RWPE2 (cell line): ENCODE data around the gene LYPD3.

ENCODE experiments used
- ATAC-seq: fragments of 200-7000 bp; cut with Tn5 transposase; 3 replicates; pipeline ENCODE4 v1.9.1; 2021; ENCODE audit warnings: low read depth
- DNase-seq: peaks from one replicate; pipeline ENCODE4 v3.0.0-alpha.2; 2020; ENCODE audit warnings: low spot score
- H3K27ac ChIP-seq: fragments of 450-650 bp; 2 replicates; pipeline ENCODE4 v1.5.1; 2017; ENCODE audit warnings: mild to moderate bottlenecking; ENCODE audit not compliant: poor library complexity, severe bottlenecking
- H3K27me3 ChIP-seq: fragments of 250-450 bp; sonication (Bioruptor Pico); 2 replicates; pipeline ENCODE4 v1.5.1; 2021; ENCODE audit warnings: mild to moderate bottlenecking, moderate library complexity; ENCODE audit not compliant: insufficient read depth, poor library complexity, severe bottlenecking
- H3K36me3 ChIP-seq: fragments of 250-450 bp; sonication (Bioruptor Pico); 2 replicates; pipeline ENCODE4 v1.5.1; 2020; ENCODE audit warnings: low read depth, mild to moderate bottlenecking, moderate library complexity
- H3K4me1 ChIP-seq: fragments of 250-450 bp; sonication (Bioruptor Pico); 2 replicates; pipeline ENCODE4 v1.5.1; 2021; ENCODE audit warnings: mild to moderate bottlenecking, moderate library complexity; ENCODE audit not compliant: insufficient read depth, poor library complexity, severe bottlenecking
- H3K4me3 ChIP-seq: fragments of 250-450 bp; sonication (Bioruptor Pico); 2 replicates; pipeline ENCODE4 v1.5.1; 2021; ENCODE audit warnings: mild to moderate bottlenecking, moderate library complexity; ENCODE audit not compliant: severe bottlenecking
- H3K9me3 ChIP-seq: fragments of 250-450 bp; sonication (Bioruptor Pico); 2 replicates; pipeline ENCODE4 v1.5.1; 2021; ENCODE audit warnings: mild to moderate bottlenecking, moderate library complexity; ENCODE audit not compliant: severe bottlenecking
- TF ChIP-seq, protein P1 (sequence below): fragments of 450-650 bp; IDR thresholded peaks from one replicate; pipeline ENCODE4 v1.5.1; 2017; ENCODE audit warnings: mild to moderate bottlenecking, moderate library complexity; ENCODE audit not compliant: poor library complexity, severe bottlenecking

Gene LYPD3

DNA sequence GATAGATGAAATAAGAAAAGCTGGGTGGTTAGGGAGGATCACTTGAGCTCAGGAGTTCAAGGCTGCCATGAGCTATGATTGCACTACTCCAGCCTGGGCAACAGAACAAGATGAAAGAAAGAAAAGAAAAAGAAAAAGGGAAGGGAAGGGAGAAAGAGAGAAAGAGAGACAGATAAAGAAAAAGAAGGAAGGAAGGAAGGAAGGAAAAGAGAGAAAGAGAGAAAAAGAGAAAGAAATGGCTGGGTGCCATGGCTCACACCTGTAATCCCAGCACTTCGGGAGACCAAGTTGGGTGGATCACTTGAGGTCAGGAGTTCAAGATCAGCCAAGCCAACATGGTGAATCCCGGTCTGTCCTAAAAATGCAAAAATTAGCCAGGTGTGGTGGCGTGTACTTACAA is 29.6 kb downstream of the LYPD3 start:
- Histone ChIP-seq H3K9me3 (no peaks in the 10 kb centered on the region), H3K27ac (no peak overlapping the region), H3K4me1 (peaks cover 16% of the 10 kb centered on the region), H3K36me3 (no peaks in the 10 kb centered on the region), H3K27me3 (no peaks in the 10 kb centered on the region), H3K4me3 (no peak overlapping the region)
- TF ChIP-seq, protein P1, sequence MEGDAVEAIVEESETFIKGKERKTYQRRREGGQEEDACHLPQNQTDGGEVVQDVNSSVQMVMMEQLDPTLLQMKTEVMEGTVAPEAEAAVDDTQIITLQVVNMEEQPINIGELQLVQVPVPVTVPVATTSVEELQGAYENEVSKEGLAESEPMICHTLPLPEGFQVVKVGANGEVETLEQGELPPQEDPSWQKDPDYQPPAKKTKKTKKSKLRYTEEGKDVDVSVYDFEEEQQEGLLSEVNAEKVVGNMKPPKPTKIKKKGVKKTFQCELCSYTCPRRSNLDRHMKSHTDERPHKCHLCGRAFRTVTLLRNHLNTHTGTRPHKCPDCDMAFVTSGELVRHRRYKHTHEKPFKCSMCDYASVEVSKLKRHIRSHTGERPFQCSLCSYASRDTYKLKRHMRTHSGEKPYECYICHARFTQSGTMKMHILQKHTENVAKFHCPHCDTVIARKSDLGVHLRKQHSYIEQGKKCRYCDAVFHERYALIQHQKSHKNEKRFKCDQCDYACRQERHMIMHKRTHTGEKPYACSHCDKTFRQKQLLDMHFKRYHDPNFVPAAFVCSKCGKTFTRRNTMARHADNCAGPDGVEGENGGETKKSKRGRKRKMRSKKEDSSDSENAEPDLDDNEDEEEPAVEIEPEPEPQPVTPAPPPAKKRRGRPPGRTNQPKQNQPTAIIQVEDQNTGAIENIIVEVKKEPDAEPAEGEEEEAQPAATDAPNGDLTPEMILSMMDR, result no peak
- no peak for DNase-seq
- no peak for ATAC-seq

DNA sequence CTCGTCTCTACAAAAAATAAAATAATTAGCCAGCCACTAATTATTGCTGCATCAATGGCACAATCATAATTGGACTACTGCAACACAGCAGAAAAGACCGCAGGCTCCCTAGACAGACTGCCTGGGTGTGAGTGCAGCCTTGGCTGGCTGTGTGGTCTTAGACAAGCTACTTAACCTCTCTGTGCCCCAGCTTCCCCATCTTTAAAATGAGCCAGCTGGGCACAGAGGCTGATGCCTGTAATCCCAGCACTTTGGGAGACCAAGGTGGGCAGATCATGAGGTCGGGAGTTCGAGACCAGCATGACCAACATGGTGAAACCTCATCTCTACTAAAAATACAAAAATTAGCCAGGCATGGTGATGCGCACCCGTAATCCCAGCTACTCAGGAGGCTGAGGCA is 31.7 kb downstream of the LYPD3 start:
- H3K4me1 ChIP-seq, result peaks cover 12% of the 10 kb centered on the region
- TF ChIP-seq, protein P1, result no peak
- no peaks in the 10 kb centered on the region for H3K9me3 ChIP-seq
- ATAC-seq (no peak), DNase-seq (no peak)
- no peak overlapping the region for H3K27ac ChIP-seq
- H3K4me3 ChIP-seq, result no peak overlapping the region
- H3K27me3 ChIP-seq, result no peaks in the 10 kb centered on the region
- no peaks in the 10 kb centered on the region for H3K36me3 ChIP-seq

DNA sequence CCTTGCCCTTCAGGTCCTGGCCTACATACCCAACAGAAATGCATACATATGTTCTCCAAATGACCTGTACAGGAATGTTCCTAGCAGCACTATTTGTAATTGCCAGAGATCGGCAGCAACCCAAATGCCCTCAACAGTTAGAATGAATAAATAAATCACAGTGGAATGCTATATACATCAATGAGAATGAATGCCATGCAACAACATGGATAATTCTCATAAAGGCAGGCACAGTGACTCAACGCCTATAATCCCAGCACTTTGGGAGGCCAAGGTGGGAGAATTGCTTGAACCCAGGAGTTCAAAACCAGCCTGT is 32.1 kb downstream of the LYPD3 start:
- H3K36me3 ChIP-seq, result no peaks in the 10 kb centered on the region
- ATAC-seq (no peak), DNase-seq (no peak)
- no peaks in the 10 kb centered on the region for H3K9me3 ChIP-seq
- H3K27me3 ChIP-seq, result no peaks in the 10 kb centered on the region
- H3K4me3 ChIP-seq, result no peak overlapping the region
- H3K4me1 ChIP-seq, result peaks cover 9% of the 10 kb centered on the region
- no peak overlapping the region for H3K27ac ChIP-seq
- TF ChIP-seq, protein P1, result no peak

DNA sequence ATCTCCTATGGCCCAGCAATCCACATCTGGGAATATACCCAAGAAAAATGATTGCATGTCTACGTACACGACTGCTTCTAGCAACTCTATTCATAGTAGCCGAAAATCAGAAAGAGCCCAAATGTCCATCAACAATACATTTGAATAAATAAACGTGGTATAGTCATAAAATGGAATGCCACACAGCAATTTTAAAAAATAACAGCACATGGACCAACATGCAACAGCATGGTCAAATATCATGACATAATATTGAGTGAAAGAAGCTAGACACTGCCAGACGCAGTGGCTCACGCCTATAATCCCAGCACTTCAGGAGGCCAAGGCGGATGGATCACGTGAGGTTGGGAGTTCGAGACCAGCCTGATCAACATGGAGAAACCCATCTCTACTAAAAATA is 34.4 kb downstream of the LYPD3 start:
- DNase-seq, result no peak
- H3K4me3 ChIP-seq, result no peak overlapping the region
- TF ChIP-seq, protein P1, result no peak
- no peaks in the 10 kb centered on the region for H3K36me3 ChIP-seq
- H3K27me3 ChIP-seq, result no peaks in the 10 kb centered on the region
- no peaks in the 10 kb centered on the region for H3K9me3 ChIP-seq
- peaks cover 3% of the 10 kb centered on the region for H3K4me1 ChIP-seq
- no peak for ATAC-seq
- H3K27ac ChIP-seq, result no peak overlapping the region

- Histone ChIP-seq H3K27me3 (no peaks in the 10 kb centered on the region), H3K4me1 (peaks cover 6% of the 10 kb centered on the region), H3K36me3 (no peaks in the 10 kb centered on the region), H3K4me3 (no peak overlapping the region), H3K9me3 (no peaks in the 10 kb centered on the region), H3K27ac (no peak overlapping the region)
- DNase-seq (no peak), ATAC-seq (no peak)
- TF ChIP-seq, protein P1, result peak; percentile 38
Observed at GRCh38 chr19:43430142-43430710, 35.2 kb downstream of the LYPD3 start.
